Spleen (tissue), 11 donors: ENCODE measurements around the gene KLHL8. TPM values are rescaled to one million over a fixed set of nuclear protein-coding genes. Genes with fewer than 3 reads are reported as not detected.

ENCODE experiments used
- DNase-seq: peaks from one replicate; pipeline ENCODE4 v3.0.0-alpha.2; 2020
- H3K27ac ChIP-seq, 8 donors: fragments of 200-600 bp; sonication (generic) in 7 of 8; 1 replicate in 4 of 8; 2 replicates in 4 of 8; pipeline versions ENCODE4 v1.5.0 to v1.8.0; 2016 to 2021; ENCODE audit warnings: inconsistent platforms in 4 of 8, mild to moderate bottlenecking in 4 of 8, moderate library complexity in 1 of 8
- H3K27me3 ChIP-seq, 7 donors: fragments of 200-600 bp; sonication (generic) in 6 of 7; replicated peaks in 1 of 7; 1 replicate in 4 of 7; 2 replicates in 3 of 7; pipeline versions ENCODE4 v1.5.0 to v1.8.0; 2016 to 2021; ENCODE audit warnings: inconsistent platforms in 3 of 7, mild to moderate bottlenecking in 1 of 7
- H3K36me3 ChIP-seq, 6 donors: fragments of 200-600 bp; sonication (generic) in 5 of 6; 1 replicate in 4 of 6; 2 replicates in 2 of 6; pipeline versions ENCODE4 v1.5.0 to v1.8.0; 2016 to 2021; ENCODE audit warnings: inconsistent platforms in 2 of 6
- H3K4me1 ChIP-seq, 6 donors: fragments of 200-600 bp; sonication (generic) in 5 of 6; 1 replicate in 3 of 6; 2 replicates in 3 of 6; pipeline versions ENCODE4 v1.5.0 to v1.8.0; 2016 to 2021; ENCODE audit warnings: inconsistent platforms in 3 of 6
- H3K4me3 ChIP-seq, 8 donors: fragments of 200-600 bp; sonication (generic) in 7 of 8; 1 replicate in 4 of 8; 2 replicates in 4 of 8; pipeline versions ENCODE4 v1.5.0 to v1.8.0; 2016 to 2021; ENCODE audit warnings: inconsistent platforms in 4 of 8, mild to moderate bottlenecking in 4 of 8, moderate library complexity in 2 of 8
- H3K9me3 ChIP-seq, 8 donors: fragments of 200-600 bp; sonication (generic) in 7 of 8; 1 replicate in 4 of 8; 2 replicates in 4 of 8; pipeline versions ENCODE4 v1.5.0 to v1.8.0; 2016 to 2021; ENCODE audit warnings: inconsistent platforms in 4 of 8
- CTCF ChIP-seq, 11 experiments: fragments of 200-600 bp in 7 of 11; fragments of 450-650 bp in 4 of 11; sonication (generic) in 4 of 11; IDR thresholded peaks in 8 of 11; conservative IDR thresholded peaks in 3 of 11; 1 replicate in 7 of 11; 2 replicates in 4 of 11; pipeline versions ENCODE4 v1.4.0 to v1.8.0; 2016 to 2021; ENCODE audit warnings: antibody characterized with exemption in 11 of 11, inconsistent platforms in 4 of 11, mild to moderate bottlenecking in 1 of 11
- POLR2A ChIP-seq, 3 donors: fragments of 450-650 bp; IDR thresholded peaks; one replicate each; pipeline ENCODE4 v1.5.1; 2017; ENCODE audit warnings: antibody characterized with exemption in 3 of 3, mild to moderate bottlenecking in 1 of 3
- POLR2AphosphoS5 ChIP-seq, 3 donors: sonication (generic); formaldehyde crosslinking; IDR thresholded peaks; one replicate each; pipeline ENCODE4 v1.5.1; 2017; ENCODE audit warnings: antibody characterized with exemption in 3 of 3
- WGBS, 5 donors: extraction: QIAGEN DNeasy Blood & Tissue Kit in 3 of 5; methylation state at CpG; one replicate each; pipeline versions ENCODE4 v1.1.5 to v1.1.7; 2013 to 2018; 5-methylcytosine and 5-hydroxymethylcytosine counted together
- intact Hi-C: fragments of 100-400 bp; cut with DNase I; formaldehyde crosslinking; loops from one replicate; pipeline ENCODE4 v1.15.0; 2023; ENCODE audit warnings: low total_unique reads
- polyA plus RNA-seq, 3 donors: library from polyadenylated mRNA; stranded (reverse); fragments of 200-250 nt; gene quantifications; one replicate each; pipeline ENCODE4 v1.2.1, GENCODE V29; 2013
- total RNA-seq, 7 donors: library from RNA; depleted of rRNA in 3 of 7; stranded (reverse); fragments of >200 nt in 3 of 7; fragmentation: NEBNext Ultra II Directional in 4 of 7; extraction: Animal tissue kit (Norgen Biotek cat#: 25700) in 4 of 7; gene quantifications; one replicate each; pipeline versions ENCODE4 v1.1.0 to v1.2.1, GENCODE V29; 2016 to 2021
- donor health status: healthy with polysubstance abuse.
- donor health status: DM: no; HTN: no; CAD: no; lungs with moderate emphysema.
- donor health status: DM: no; HTN: no; CAD: no.
- donor health status: Bipolar disorder and iron deficiency.
- donor health status: healthy.
- donor health status: DM: no; HTN: no; CAD: no.
- donor health status: DM: yes; HTN: yes; CAD: no.

KLHL8 gene
- total and polyA plus RNA-seq, 10 donors = 2.6 to 17.6 (median 15.0) TPM

- H3K4me1 ChIP-seq = peaks cover 0 to 39% (median 17%) of the 10 kb centered on the region in 6 donors
- no peaks in the 10 kb centered on the region for H3K27me3 ChIP-seq
- no peaks in the 10 kb centered on the region for H3K9me3 ChIP-seq
- H3K27ac ChIP-seq = peak overlapping the region in 1 of 8 donors; percentile 11
- intact Hi-C loops = no loop called here
- no peak for DNase-seq
- peaks cover 0 to 98% (median 34%) of the 10 kb centered on the region in 6 donors for H3K36me3 ChIP-seq
- WGBS, 5 donors = 78 to 81% (median 80%) methylated on average over 4 of the region's 4 CpGs
- H3K4me3 ChIP-seq = no peak overlapping the region
- no peak for TF ChIP-seq POLR2AphosphoS5 (IDR thresholded peaks at IDR 0.05)
Observed at GRCh38 chr4:87120010-87120409, 100.4 kb downstream of the KLHL8 start.

- no peak for DNase-seq
- TF ChIP-seq CTCF (IDR thresholded peaks at IDR 0.05 in 8 of 11, conservative IDR thresholded peaks at IDR 0.05 in 3 of 11) = no peak
- no peak for TF ChIP-seq POLR2AphosphoS5 (IDR thresholded peaks at IDR 0.05)
- TF ChIP-seq POLR2A (IDR thresholded peaks at IDR 0.05) = no peak
- no peaks in the 10 kb centered on the region for H3K9me3 ChIP-seq
- H3K4me3 ChIP-seq = no peak overlapping the region
- intact Hi-C loops = no loop called here
- H3K4me1 ChIP-seq = peaks cover 0 to 39% (median 17%) of the 10 kb centered on the region in 6 donors
- H3K36me3 ChIP-seq = peaks cover 0 to 98% (median 39%) of the 10 kb centered on the region in 6 donors
- H3K27me3 ChIP-seq = no peaks in the 10 kb centered on the region
- no peak overlapping the region for H3K27ac ChIP-seq
- 85 to 97% (median 91%) methylated on average over 2 of the region's 2 CpGs for WGBS, 5 donors
Observed at GRCh38 chr4:87118826-87119225, 101.6 kb downstream of the KLHL8 start.

- Histone ChIP-seq H3K4me1 (peaks cover 0 to 39% (median 17%) of the 10 kb centered on the region in 6 donors), H3K27me3 (no peaks in the 10 kb centered on the region), H3K27ac (no peak overlapping the region), H3K4me3 (no peak overlapping the region), H3K36me3 (peaks cover 0 to 98% (median 40%) of the 10 kb centered on the region in 6 donors), H3K9me3 (no peaks in the 10 kb centered on the region)
- WGBS, 5 donors = 97 to 100% (median 100%) methylated on average over 1 of the region's 1 CpG
- DNase-seq = no peak
- no peak for TF ChIP-seq POLR2A (IDR thresholded peaks at IDR 0.05)
- no peak for TF ChIP-seq CTCF (IDR thresholded peaks at IDR 0.05 in 8 of 11, conservative IDR thresholded peaks at IDR 0.05 in 3 of 11)
- TF ChIP-seq POLR2AphosphoS5 (IDR thresholded peaks at IDR 0.05) = no peak
- intact Hi-C loops = no loop called here
Observed at GRCh38 chr4:87118421-87118820, 102.0 kb downstream of the KLHL8 start.

GRCh38 chr4:87117732-87118075 is 102.7 kb downstream of the KLHL8 start:
- H3K27ac ChIP-seq = no peak overlapping the region
- no peaks in the 10 kb centered on the region for H3K9me3 ChIP-seq
- peaks cover 1 to 98% (median 40%) of the 10 kb centered on the region in 6 donors for H3K36me3 ChIP-seq
- TF ChIP-seq POLR2AphosphoS5 (IDR thresholded peaks at IDR 0.05) (no peak), POLR2A (IDR thresholded peaks at IDR 0.05) (no peak), CTCF (IDR thresholded peaks at IDR 0.05 in 8 of 11, conservative IDR thresholded peaks at IDR 0.05 in 3 of 11) (no peak)
- WGBS, 5 donors = 92 to 98% (median 94%) methylated on average over 5 of the region's 5 CpGs
- DNase-seq = no peak
- intact Hi-C loops = no loop called here
- H3K4me3 ChIP-seq = no peak overlapping the region
- peaks cover 0 to 35% (median 17%) of the 10 kb centered on the region in 6 donors for H3K4me1 ChIP-seq
- H3K27me3 ChIP-seq = no peaks in the 10 kb centered on the region
